Stimulated activated CD8-positive, alpha-beta memory T cell treated with anti-CD3 and anti-CD28 coated beads, Interleukin-12 subunit alpha, Interleukin-12 subunit beta, amount 100 ng/mL, for 4 hours (primary cell): ENCODE data around the gene NPHP4.
"Not testable (repeated sequence)": the region's sequence is repeated elsewhere in the genome, so short reads cannot be mapped to it uniquely, and the experiment has no call there.

ENCODE experiments used
- DNase-seq: peaks from one replicate; pipeline ENCODE4 v3.0.0-alpha.2; 2020; ENCODE audit warnings: low read depth

The NPHP4 gene

GRCh38 chr1:5909576-5910275 is 82.5 kb downstream of the NPHP4 start:
- DNase-seq, result no peak

- DNase-seq, result no peak
Observed at GRCh38 chr1:5908461-5909375, 83.5 kb downstream of the NPHP4 start.

- DNase-seq, result no peak
Observed at GRCh38 chr1:5907966-5908365, 84.3 kb downstream of the NPHP4 start.

GRCh38 chr1:5907386-5907785 is 84.8 kb downstream of the NPHP4 start:
- DNase-seq, result no peak

- no peak for DNase-seq
Observed at GRCh38 chr1:5906966-5907365, 85.3 kb downstream of the NPHP4 start.

GRCh38 chr1:5906116-5906515 is 86.1 kb downstream of the NPHP4 start:
- DNase-seq, result no peak

GRCh38 chr1:5905436-5905835 is 86.8 kb downstream of the NPHP4 start:
- DNase-seq, result no peak

- DNase-seq, result no peak
Observed at GRCh38 chr1:5904551-5904950, 87.7 kb downstream of the NPHP4 start.

- DNase-seq, result no peak
Observed at GRCh38 chr1:5903680-5904079, 88.5 kb downstream of the NPHP4 start.

GRCh38 chr1:5903031-5903430 is 89.2 kb downstream of the NPHP4 start:
- no peak for DNase-seq

GRCh38 chr1:5901841-5902240 is 90.4 kb downstream of the NPHP4 start:
- DNase-seq, result no peak

GRCh38 chr1:5901150-5901549 is 91.1 kb downstream of the NPHP4 start:
- DNase-seq, result no peak

GRCh38 chr1:5898266-5898665 is 94.0 kb downstream of the NPHP4 start:
- DNase-seq, result no peak

GRCh38 chr1:5896706-5897660 is 95.2 kb downstream of the NPHP4 start:
- no peak for DNase-seq

- no peak for DNase-seq
Observed at GRCh38 chr1:5895446-5896406, 96.5 kb downstream of the NPHP4 start.

GRCh38 chr1:5893699-5894278 is 98.4 kb downstream of the NPHP4 start:
- not testable (repeated sequence) for DNase-seq

- no peak for DNase-seq
Observed at GRCh38 chr1:5892329-5892728, 99.9 kb downstream of the NPHP4 start.

GRCh38 chr1:5891736-5892135 is 100.5 kb downstream of the NPHP4 start:
- no peak for DNase-seq

- no peak for DNase-seq
Observed at GRCh38 chr1:5891137-5891536, 101.1 kb downstream of the NPHP4 start.

- DNase-seq, result no peak
Observed at GRCh38 chr1:5890346-5891106, 101.7 kb downstream of the NPHP4 start.
